Motor neuron (in vitro differentiated cells): ENCODE measurements around the gene IL34. TPM values are rescaled to one million over a fixed set of nuclear protein-coding genes. Genes with fewer than 3 reads are reported as not detected.

Experiments
- ATAC-seq, 8 experiments: fragments of 200-7000 bp; cut with Tn5 transposase; replicated peaks in 6 of 8; 2 replicates each; pipeline ENCODE4 v1.8.0; 2021; ENCODE audit warnings: mild to moderate bottlenecking in 8 of 8, moderate library complexity in 8 of 8
- H3K27ac ChIP-seq, 2 donors: fragments of 250-450 bp; sonication (Bioruptor Pico); 2 replicates each; pipeline ENCODE4 v1.9.0; 2021; ENCODE audit warnings: antibody characterized with exemption in 2 of 2, mild to moderate bottlenecking in 2 of 2, moderate library complexity in 1 of 2
- H3K4me1 ChIP-seq, 2 donors: fragments of 250-450 bp; sonication (Bioruptor Pico); replicated peaks in 1 of 2; 2 replicates each; pipeline ENCODE4 v1.6.1; 2021; ENCODE audit warnings: antibody characterized with exemption in 2 of 2, mild to moderate bottlenecking in 2 of 2, moderate library complexity in 1 of 2
- H3K4me3 ChIP-seq, 5 donors: fragments of 250-450 bp; sonication (Bioruptor Pico); 2 replicates each; pipeline ENCODE4 v1.9.0; 2021; ENCODE audit warnings: antibody characterized with exemption in 5 of 5, mild to moderate bottlenecking in 5 of 5, moderate library complexity in 4 of 5
- WGBS, 10 experiments: fragments of 450-650 bp; shearing (Covaris generic); methylation state at CpG; one replicate each; pipeline ENCODE4 v1.0.0; 2022; 5-methylcytosine and 5-hydroxymethylcytosine counted together
- in situ Hi-C, 9 experiments: fragments of 400-800 bp; cut with MboI; loops; one replicate each; pipeline ENCODE4 v1.15.0; 2021; ENCODE audit warnings: low sequenced_read_pairs in 9 of 9, low pct_unique_long_range_greater_than_20kb in 2 of 9; ENCODE audit not compliant: unreplicated experiment in 9 of 9
- total RNA-seq, 8 experiments: library from RNA; unstranded; fragments of 300-600 nt; gene quantifications; 2 replicates each; pipeline versions ENCODE4 v1.2.3 to v1.2.4, GENCODE V29; 2022

Gene IL34
- total RNA-seq, 8 experiments from 2014 or later: 0.25 to 2.5 (median 1.00) TPM

GRCh38 chr16:70699696-70700095 lies 53.3 kb downstream of the IL34 start:
- Histone ChIP-seq H3K4me3 (no peak overlapping the region), H3K27ac (no peak overlapping the region), H3K4me1 (peaks cover 28 to 57% of the 10 kb centered on the region in 2 donors)
- in situ Hi-C loops: no loop called here
- no peak for ATAC-seq
- 100% methylated on average over 2 to 4 of the region's 17 CpGs; no CpG with 5 or more reads in 8 of the 10 experiments for WGBS, 10 experiments

DNA sequence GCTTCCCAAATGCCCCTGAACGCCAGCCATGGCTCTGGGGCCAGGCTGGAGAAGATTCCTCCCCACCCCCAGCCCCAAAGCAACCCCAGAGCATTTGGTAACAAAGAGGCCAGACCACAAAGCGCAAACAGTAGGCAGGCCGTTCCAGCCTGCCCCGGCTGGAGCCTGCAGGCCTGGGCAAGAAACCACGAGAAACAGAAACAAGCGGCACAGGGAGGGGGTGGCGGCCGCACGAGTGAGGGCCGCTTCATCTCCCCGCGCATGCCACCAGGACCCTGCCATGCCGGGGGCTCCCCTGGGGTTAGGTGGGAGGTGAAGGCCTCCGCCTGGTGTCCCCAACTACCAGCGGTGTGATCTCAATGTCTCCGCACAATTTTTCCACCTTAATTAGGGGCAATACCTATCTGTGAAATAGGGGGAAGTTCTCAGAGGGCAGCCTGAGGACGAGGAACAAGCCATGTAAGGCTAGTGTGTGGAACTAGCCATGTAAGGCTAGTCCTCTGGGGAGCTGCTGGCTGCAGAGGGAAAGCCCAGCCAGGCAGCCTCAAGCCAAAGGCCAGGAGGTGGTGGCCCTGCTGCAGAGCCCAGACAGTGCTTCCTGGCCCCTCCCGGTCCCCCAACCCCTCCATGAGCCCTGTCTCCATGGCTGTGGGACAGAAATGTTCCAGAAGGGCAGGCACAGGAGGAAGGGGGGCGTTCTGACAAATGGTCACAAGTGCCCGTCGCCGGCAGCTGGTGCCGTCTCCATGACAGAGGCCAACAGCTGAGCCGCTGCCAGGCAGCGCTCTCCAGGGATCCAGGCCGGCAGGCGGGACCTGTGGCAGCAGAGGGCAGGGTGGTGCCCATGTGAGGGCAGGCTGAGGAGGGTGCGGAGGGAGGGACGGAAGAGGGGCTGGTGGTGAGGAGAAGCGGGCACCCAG lies 54.0 kb downstream of the IL34 start:
- Histone ChIP-seq H3K4me3 (no peak overlapping the region), H3K4me1 (peaks cover 26 to 61% of the 10 kb centered on the region in 2 donors), H3K27ac (no peak overlapping the region)
- in situ Hi-C loops: no loop called here
- 40 to 100% (median 83%) methylated on average over 1 to 4 of the region's 30 CpGs; no CpG with 5 or more reads in 4 of the 10 experiments for WGBS, 10 experiments
- peak in 3 of 8 experiments; percentile 13 to 62 (median 23) for ATAC-seq

DNA sequence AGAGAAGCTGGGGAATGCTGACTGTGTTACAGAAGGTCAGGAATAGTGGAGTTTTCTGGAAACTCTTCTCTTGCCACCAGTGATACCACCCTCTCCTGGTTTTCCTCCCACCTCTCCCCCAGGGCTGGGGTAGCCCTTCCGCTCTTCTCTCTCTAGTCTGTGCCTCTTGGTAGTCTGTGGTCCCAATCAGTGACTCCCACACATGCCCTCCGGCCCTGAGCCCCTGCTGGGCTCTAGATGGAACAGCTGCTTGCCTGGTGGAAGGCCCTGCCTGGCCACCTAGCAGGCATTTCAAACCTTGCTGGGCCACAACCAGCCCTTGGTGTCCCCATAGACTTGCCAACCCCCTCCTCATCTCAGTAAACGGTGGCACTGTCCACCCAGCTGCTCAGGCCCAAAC lies 54.7 kb downstream of the IL34 start:
- H3K27ac ChIP-seq: no peak overlapping the region
- no peak overlapping the region for H3K4me3 ChIP-seq
- peaks cover 26 to 64% of the 10 kb centered on the region in 2 donors for H3K4me1 ChIP-seq
- 17 to 80% methylated on average over 1 of the region's 3 CpGs; no CpG with 5 or more reads in 8 of the 10 experiments for WGBS, 10 experiments
- in situ Hi-C loops: no loop called here
- ATAC-seq: no peak

DNA sequence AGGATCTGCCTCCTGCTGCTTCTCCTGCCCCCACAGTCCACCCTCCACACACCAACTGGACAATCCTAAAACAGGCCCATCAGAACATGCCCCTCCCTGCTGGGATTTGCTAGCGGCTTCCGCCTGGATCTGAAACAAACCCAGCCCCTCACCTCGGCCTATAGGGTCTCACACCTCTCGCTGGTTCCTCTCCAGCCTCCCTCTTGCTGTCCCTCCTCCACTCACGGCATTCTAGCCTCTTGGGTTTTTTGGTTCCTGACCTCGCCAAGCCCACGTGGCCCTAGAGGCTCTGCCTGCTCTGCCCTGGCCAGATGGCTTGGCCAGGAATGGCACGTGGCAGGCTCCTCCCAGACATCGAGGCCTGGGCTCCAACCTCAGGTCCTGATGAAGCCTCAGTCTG lies 55.2 kb downstream of the IL34 start:
- 80 to 94% (median 88%) methylated on average over 1 to 3 of the region's 9 CpGs; no CpG with 5 or more reads in 5 of the 10 experiments for WGBS, 10 experiments
- Histone ChIP-seq H3K27ac (no peak overlapping the region), H3K4me3 (no peak overlapping the region), H3K4me1 (peaks cover 26 to 64% of the 10 kb centered on the region in 2 donors)
- no peak for ATAC-seq
- in situ Hi-C loops: no loop called here

- WGBS, 10 experiments: 70 to 100% (median 89%) methylated on average over 1 to 5 of the region's 8 CpGs; no CpG with 5 or more reads in 6 of the 10 experiments
- H3K4me3 ChIP-seq: no peak overlapping the region
- ATAC-seq: no peak
- H3K4me1 ChIP-seq: peaks cover 26 to 65% of the 10 kb centered on the region in 2 donors
- in situ Hi-C loops: no loop called here
- H3K27ac ChIP-seq: peak overlapping the region in 1 of 2 donors; percentile 84
Measured at GRCh38 chr16:70701998-70702397, 55.6 kb downstream of the IL34 start.

GRCh38 chr16:70702624-70703023 lies 56.3 kb downstream of the IL34 start:
- H3K27ac ChIP-seq: peak overlapping the region; percentile 84 to 90
- ATAC-seq: no peak
- H3K4me1 ChIP-seq: peaks cover 26 to 66% of the 10 kb centered on the region in 2 donors
- in situ Hi-C loops: no loop called here
- H3K4me3 ChIP-seq: no peak overlapping the region
- 0 to 100% (median 88%) methylated on average over 1 to 4 of the region's 8 CpGs; no CpG with 5 or more reads in 5 of the 10 experiments for WGBS, 10 experiments

DNA sequence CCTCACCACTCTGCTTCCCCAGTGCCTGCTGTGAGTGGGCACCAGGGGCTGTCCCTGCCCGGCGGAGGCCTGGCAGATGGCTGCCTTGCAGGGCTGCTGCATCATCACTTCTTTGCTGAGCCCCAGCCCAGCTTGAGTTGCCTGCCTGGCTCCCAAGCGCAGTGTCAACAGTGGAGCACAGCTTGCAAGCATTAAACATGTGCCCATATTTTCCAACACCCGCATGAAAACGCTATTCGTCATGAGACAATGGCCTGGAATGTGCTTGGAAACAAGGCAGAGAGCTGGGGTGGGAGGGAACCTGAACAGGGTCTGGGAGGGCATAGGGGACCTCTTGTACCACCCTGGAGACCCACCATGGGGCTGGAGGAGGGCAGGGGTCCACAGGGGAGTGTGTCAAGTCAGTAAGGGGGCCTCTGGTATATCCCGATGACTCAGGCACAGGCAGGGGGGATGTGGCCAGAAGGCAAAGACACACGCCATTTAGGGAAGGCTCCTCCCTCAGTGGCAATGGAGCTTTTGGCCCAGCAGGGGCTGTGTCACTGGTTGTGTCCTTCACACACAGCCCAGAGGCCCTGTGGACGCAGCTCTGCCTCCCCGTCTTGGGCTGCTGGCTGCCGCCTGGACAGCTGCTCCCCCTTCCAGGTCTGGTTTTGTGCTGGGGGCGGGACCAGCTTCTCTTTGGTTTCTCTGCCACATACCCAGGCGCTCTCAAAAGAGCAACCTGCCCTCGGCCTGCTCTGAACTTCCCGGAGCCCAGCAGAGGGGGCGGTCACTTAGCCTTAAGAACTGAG lies 56.9 kb downstream of the IL34 start:
- WGBS, 10 experiments: 0 to 67% (median 31%) methylated on average over 1 to 3 of the region's 16 CpGs; no CpG with 5 or more reads in 6 of the 10 experiments
- no peak overlapping the region for H3K4me3 ChIP-seq

DNA sequence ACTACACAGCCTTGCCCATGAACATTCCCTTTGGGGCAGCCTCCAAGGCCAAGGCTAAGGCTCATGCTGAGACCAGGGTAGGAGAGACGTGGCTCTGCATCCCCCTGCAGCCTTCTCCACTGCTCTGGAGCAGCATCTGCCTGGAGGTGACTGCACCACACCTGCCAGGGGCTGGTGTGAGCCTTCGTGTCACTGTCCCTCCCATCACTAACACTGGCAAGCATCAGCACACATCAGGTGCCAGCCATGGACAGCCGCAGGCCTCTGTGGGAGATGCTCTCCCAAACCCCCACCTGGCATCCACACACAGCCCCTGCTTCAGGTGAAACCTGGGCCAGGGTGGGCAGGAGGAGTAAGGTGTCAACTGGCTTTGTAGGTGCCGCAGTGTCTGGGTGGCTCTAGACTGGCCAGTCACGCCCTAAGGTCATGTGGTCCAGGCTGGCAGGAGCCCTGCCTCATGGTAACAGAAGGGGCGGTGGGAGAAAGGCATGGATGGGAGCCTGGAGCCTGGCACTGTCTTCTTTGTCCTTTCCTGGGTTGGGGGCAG lies 57.5 kb downstream of the IL34 start:
- Histone ChIP-seq H3K4me3 (no peak overlapping the region), H3K4me1 (peaks cover 26 to 62% of the 10 kb centered on the region in 2 donors), H3K27ac (peak overlapping the region; percentile 84 to 90)
- no peak for ATAC-seq
- 20 to 90% (median 70%) methylated on average over 1 to 2 of the region's 6 CpGs; no CpG with 5 or more reads in 6 of the 10 experiments for WGBS, 10 experiments
- in situ Hi-C loops: no loop called here

More for the DNA sequence above, 56.9 kb downstream of the IL34 start:
- ATAC-seq: peak; percentile 64 to 91 (median 86)
- in situ Hi-C loops: no loop called here
- peaks cover 26 to 62% of the 10 kb centered on the region in 2 donors for H3K4me1 ChIP-seq
- H3K27ac ChIP-seq: peak overlapping the region; percentile 84 to 90

DNA sequence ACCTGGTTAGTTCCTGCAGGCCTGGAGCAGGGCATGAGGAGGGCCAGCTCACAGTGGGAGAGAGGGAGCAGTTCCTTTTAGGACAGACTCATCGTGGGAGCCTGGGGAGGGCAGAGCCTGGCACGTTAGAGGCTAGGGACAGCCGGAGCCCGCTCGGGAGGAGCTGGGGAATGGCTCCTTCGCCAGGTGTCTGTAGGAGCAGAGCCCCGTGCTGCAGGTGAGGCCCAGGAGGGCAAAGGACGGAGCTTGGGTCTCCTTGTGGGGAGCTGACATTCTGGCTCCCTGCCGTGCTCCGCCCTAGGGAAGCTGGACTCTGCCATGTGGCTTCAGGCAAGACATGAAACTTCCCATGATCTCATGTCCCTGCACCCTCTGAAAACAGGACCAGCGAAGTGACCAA lies 58.2 kb downstream of the IL34 start:
- WGBS, 10 experiments: 20 to 100% (median 78%) methylated on average over 1 to 4 of the region's 11 CpGs; no CpG with 5 or more reads in 6 of the 10 experiments
- peaks cover 26 to 62% of the 10 kb centered on the region in 2 donors for H3K4me1 ChIP-seq
- peak overlapping the region; percentile 84 to 90 for H3K27ac ChIP-seq
- no peak overlapping the region for H3K4me3 ChIP-seq
- ATAC-seq: no peak
- in situ Hi-C loops: no loop called here

DNA sequence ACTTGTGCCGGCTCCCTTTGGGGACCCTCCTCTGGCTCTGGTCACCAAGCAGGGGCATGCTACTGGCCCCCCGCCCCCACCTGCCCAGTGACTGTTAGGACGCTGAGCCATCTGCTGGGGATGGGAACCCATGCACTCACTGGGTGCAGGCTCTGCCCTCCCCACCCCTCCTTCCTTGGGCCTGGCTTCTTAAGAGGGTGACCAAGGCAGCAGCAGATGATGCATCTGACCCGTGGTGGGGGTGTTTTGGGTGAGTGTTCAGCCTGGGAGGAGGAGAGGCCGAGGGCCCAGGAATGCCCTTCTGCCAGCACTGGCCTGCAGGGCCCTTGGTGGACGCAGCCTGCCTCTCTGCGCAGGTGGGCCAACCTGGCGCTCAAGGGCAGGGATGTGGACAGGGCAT lies 58.7 kb downstream of the IL34 start:
- 40 to 100% (median 100%) methylated on average over 1 to 2 of the region's 8 CpGs; no CpG with 5 or more reads in 5 of the 10 experiments for WGBS, 10 experiments
- H3K4me1 ChIP-seq: peaks cover 26 to 60% of the 10 kb centered on the region in 2 donors
- in situ Hi-C loops: no loop called here
- no peak overlapping the region for H3K27ac ChIP-seq
- no peak for ATAC-seq
- no peak overlapping the region for H3K4me3 ChIP-seq

DNA sequence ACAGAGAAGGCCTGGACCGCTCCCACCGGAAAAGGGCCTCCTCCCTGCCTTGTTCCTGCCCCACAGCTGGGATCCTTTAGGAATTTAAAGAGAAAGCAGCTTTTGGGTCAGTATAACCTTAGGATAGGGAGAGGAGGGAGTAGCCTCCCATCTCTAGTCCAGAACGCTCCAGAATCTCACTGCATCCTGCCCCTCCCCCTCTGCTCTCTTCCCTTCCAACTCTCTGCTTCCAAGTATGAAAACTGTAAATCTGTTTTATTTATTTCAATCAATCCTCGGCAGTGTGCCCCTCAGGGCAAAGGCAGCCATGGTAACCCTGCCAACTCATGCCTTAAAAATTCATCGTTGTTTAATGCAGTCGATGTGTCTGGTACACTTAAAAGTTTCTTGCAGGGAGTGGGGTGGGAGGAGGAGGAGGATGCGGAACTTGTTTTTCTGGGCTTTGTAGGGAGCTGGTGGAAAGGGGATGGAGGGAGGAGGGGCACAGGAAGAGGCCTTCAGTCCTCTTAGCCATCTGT lies 60.6 kb downstream of the IL34 start:
- H3K27ac ChIP-seq: no peak overlapping the region
- H3K4me1 ChIP-seq: peaks cover 31 to 56% of the 10 kb centered on the region in 2 donors
- no peak overlapping the region for H3K4me3 ChIP-seq
- in situ Hi-C loops: no loop called here
- peak in 3 of 8 experiments; percentile 10 to 81 (median 50) for ATAC-seq
- WGBS, 10 experiments: 0 to 100% (median 80%) methylated on average over 1 to 6 of the region's 7 CpGs; no CpG with 5 or more reads in 3 of the 10 experiments

GRCh38 chr16:70708366-70709246 lies 62.2 kb downstream of the IL34 start:
- H3K27ac ChIP-seq: no peak overlapping the region

More at GRCh38 chr16:70708366-70709246, 62.2 kb downstream of the IL34 start:
- H3K4me3 ChIP-seq: no peak overlapping the region
- no peak for ATAC-seq
- in situ Hi-C loops: no loop called here
- peaks cover 31 to 55% of the 10 kb centered on the region in 2 donors for H3K4me1 ChIP-seq
- WGBS, 10 experiments: 0 to 100% (median 80%) methylated on average over 1 to 8 of the region's 20 CpGs; no CpG with 5 or more reads in 3 of the 10 experiments
